GM10847 (cell line): ENCODE measurements around the gene SDF2L1.

Experiments
- POLR2A ChIP-seq: IDR thresholded peaks from 2 replicates; pipeline ENCODE4 v1.6.1; 2011; ENCODE audit not compliant: insufficient read length; ENCODE audit errors: extremely low read depth

The SDF2L1 gene

GRCh38 chr22:21632237-21632895 lies 9.7 kb upstream of the SDF2L1 start, which contains the start of gene CCDC116:
Gene CCDC116 (plus strand): TSS chr22:21632760. CDS start chr22:21633182, 422 bp downstream.
- no peak for TF ChIP-seq POLR2A

GRCh38 chr22:21632931-21633330 lies 9.2 kb upstream of the SDF2L1 start:
- no peak for TF ChIP-seq POLR2A

GRCh38 chr22:21633481-21633880 lies 8.6 kb upstream of the SDF2L1 start:
- no peak for TF ChIP-seq POLR2A

- no peak for TF ChIP-seq POLR2A
Measured at GRCh38 chr22:21634081-21634480, 8.0 kb upstream of the SDF2L1 start.

GRCh38 chr22:21634844-21635243 lies 7.3 kb upstream of the SDF2L1 start:
- TF ChIP-seq POLR2A = no peak

GRCh38 chr22:21635771-21636510 lies 6.2 kb upstream of the SDF2L1 start:
- no peak for TF ChIP-seq POLR2A

- no peak for TF ChIP-seq POLR2A
Measured at GRCh38 chr22:21636629-21637218, 5.4 kb upstream of the SDF2L1 start.

GRCh38 chr22:21639359-21639758 lies 2.7 kb upstream of the SDF2L1 start:
- TF ChIP-seq POLR2A = no peak

GRCh38 chr22:21640810-21641209 lies 1.3 kb upstream of the SDF2L1 start:
- no peak for TF ChIP-seq POLR2A

- TF ChIP-seq POLR2A = no peak
Measured at GRCh38 chr22:21641417-21641788, 699 bp upstream of the SDF2L1 start.

- peak; percentile 26 for TF ChIP-seq POLR2A
Measured at GRCh38 chr22:21642584-21643448, 714 bp downstream of the SDF2L1 start.

GRCh38 chr22:21643533-21644357 lies 1.6 kb downstream of the SDF2L1 start:
- TF ChIP-seq POLR2A = no peak

GRCh38 chr22:21646608-21647590 lies 4.8 kb downstream of the SDF2L1 start:
- no peak for TF ChIP-seq POLR2A

GRCh38 chr22:21650280-21650679 lies 8.2 kb downstream of the SDF2L1 start:
- no peak for TF ChIP-seq POLR2A
